Uterus (tissue), 2 donors: ENCODE measurements around the gene ITGA2B.

Experiments
- POLR2A ChIP-seq, 2 donors: fragments of 450-650 bp; IDR thresholded peaks; one replicate each; pipeline ENCODE4 v1.6.1; 2016; ENCODE audit warnings: antibody characterized with exemption in 2 of 2, mild to moderate bottlenecking in 1 of 2, moderate library complexity in 1 of 2
- TF ChIP-seq, protein P1 (sequence below), 4 experiments: fragments of 200-600 bp in 2 of 4; fragments of 450-650 bp in 2 of 4; sonication (generic) in 2 of 4; IDR thresholded peaks; one replicate each; pipeline ENCODE4 v1.5.1; 2016 to 2019; ENCODE audit warnings: antibody characterized with exemption in 4 of 4, mild to moderate bottlenecking in 2 of 4, moderate library complexity in 1 of 4

DNA sequence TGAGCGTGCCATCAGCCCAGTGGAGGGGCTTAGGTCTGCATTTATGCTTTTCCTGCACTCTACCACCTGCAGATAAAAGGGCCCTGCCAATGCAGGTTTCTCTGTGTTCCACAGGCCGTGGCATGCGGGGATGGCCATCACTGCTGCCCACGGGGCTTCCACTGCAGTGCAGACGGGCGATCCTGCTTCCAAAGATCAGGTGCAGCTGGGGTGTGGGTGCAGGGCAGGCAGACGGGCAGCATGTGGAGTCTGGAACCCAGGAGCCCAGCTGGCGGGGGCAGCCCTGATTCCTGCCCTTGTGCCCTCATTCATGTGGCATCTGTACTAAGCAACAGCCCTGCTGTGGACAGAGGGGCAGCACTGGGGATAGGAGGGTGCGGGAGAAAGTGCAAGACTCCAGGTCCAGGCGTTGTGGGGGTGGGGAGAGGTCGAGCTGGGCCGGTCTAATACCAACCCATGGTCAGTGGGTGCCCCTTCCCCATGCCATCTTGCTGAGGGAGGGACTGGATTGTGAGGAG, 39.8 kb downstream of the ITGA2B start:
- TF ChIP-seq POLR2A (IDR thresholded peaks at IDR 0.05): no peak
- TF ChIP-seq, protein P1, sequence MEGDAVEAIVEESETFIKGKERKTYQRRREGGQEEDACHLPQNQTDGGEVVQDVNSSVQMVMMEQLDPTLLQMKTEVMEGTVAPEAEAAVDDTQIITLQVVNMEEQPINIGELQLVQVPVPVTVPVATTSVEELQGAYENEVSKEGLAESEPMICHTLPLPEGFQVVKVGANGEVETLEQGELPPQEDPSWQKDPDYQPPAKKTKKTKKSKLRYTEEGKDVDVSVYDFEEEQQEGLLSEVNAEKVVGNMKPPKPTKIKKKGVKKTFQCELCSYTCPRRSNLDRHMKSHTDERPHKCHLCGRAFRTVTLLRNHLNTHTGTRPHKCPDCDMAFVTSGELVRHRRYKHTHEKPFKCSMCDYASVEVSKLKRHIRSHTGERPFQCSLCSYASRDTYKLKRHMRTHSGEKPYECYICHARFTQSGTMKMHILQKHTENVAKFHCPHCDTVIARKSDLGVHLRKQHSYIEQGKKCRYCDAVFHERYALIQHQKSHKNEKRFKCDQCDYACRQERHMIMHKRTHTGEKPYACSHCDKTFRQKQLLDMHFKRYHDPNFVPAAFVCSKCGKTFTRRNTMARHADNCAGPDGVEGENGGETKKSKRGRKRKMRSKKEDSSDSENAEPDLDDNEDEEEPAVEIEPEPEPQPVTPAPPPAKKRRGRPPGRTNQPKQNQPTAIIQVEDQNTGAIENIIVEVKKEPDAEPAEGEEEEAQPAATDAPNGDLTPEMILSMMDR (IDR thresholded peaks at IDR 0.05): no peak
